HepG2 (cell line): ENCODE measurements around the gene CEACAM3. TPM values are rescaled to one million over a fixed set of nuclear protein-coding genes. Genes with fewer than 3 reads are reported as not detected.

Source experiments
- ETS1 ChIP-seq: sonication (generic); formaldehyde crosslinking; IDR thresholded peaks from 2 replicates; pipeline ENCODE4 v1.4.0; 2020; ENCODE audit warnings: missing genetic modification reagents
- FOXK1 ChIP-seq: sonication (generic); formaldehyde crosslinking; IDR thresholded peaks from 2 replicates; pipeline ENCODE4 v1.4.0; 2020; ENCODE audit warnings: low read depth, missing genetic modification reagents, borderline replicate concordance
- IRX3 ChIP-seq: sonication (generic); formaldehyde crosslinking; IDR thresholded peaks from 2 replicates; pipeline ENCODE4 v1.8.1; 2023; ENCODE audit warnings: mild to moderate bottlenecking, low read depth, missing genetic modification reagents, borderline replicate concordance
- MZF1 ChIP-seq: sonication (generic); formaldehyde crosslinking; IDR thresholded peaks from 2 replicates; pipeline ENCODE4 v1.8.1; 2023; ENCODE audit warnings: mild to moderate bottlenecking, missing genetic modification reagents, borderline replicate concordance
- NCOA1 ChIP-seq: sonication (generic); formaldehyde crosslinking; IDR thresholded peaks from 2 replicates; pipeline ENCODE4 v1.9.0; 2021; ENCODE audit warnings: missing genetic modification reagents
- NFATC3 ChIP-seq: sonication (generic); formaldehyde crosslinking; IDR thresholded peaks from 2 replicates; pipeline ENCODE4 v1.5.1; 2020; ENCODE audit warnings: mild to moderate bottlenecking, missing genetic modification reagents
- NFKBIZ ChIP-seq: IDR thresholded peaks from 2 replicates; pipeline ENCODE4 v1.6.1; 2018; ENCODE audit warnings: missing genetic modification reagents, missing compliant biosample characterization
- RARA ChIP-seq: IDR thresholded peaks from 2 replicates; pipeline ENCODE4 v1.6.1; 2016; ENCODE audit warnings: missing genetic modification reagents, missing compliant biosample characterization
- SNAPC5 ChIP-seq: sonication (generic); formaldehyde crosslinking; IDR thresholded peaks from 2 replicates; pipeline ENCODE4 v1.8.1; 2023; ENCODE audit warnings: mild to moderate bottlenecking, missing genetic modification reagents, borderline replicate concordance
- SNRNP70 ChIP-seq: fragments of 200-400 bp; formaldehyde crosslinking; IDR thresholded peaks from 2 replicates; pipeline ENCODE4 v1.6.1; 2017; ENCODE audit warnings: mild to moderate bottlenecking, low read depth, low read length, moderate library complexity
- SP1 ChIP-seq, 2 experiments: fragments of 450-650 bp in 1 of 2; sonication (generic) in 1 of 2; formaldehyde crosslinking in 1 of 2; IDR thresholded peaks; 2 replicates each; pipeline versions ENCODE4 v1.4.0 to v1.6.1; 2016 to 2020; ENCODE audit warnings: missing genetic modification reagents in 1 of 2
- THRA ChIP-seq: sonication (generic); formaldehyde crosslinking; IDR thresholded peaks from 2 replicates; pipeline ENCODE4 v1.4.0; 2020; ENCODE audit warnings: missing genetic modification reagents, borderline replicate concordance
- TRIM22 ChIP-seq: fragments of 450-650 bp; IDR thresholded peaks from 2 replicates; pipeline ENCODE4 v1.6.1; 2017
- ZFP90 ChIP-seq: sonication (generic); formaldehyde crosslinking; IDR thresholded peaks from 2 replicates; pipeline ENCODE4 v1.8.0; 2022; ENCODE audit warnings: missing genetic modification reagents, mild to moderate bottlenecking, inconsistent platforms, borderline replicate concordance
- ZNF256 ChIP-seq: sonication (generic); formaldehyde crosslinking; conservative IDR thresholded peaks from 2 replicates; pipeline ENCODE4 v1.4.0; 2020; ENCODE audit warnings: missing genetic modification reagents
- ZNF275 ChIP-seq: sonication (generic); formaldehyde crosslinking; IDR thresholded peaks from 2 replicates; pipeline ENCODE4 v1.8.0; 2022; ENCODE audit warnings: missing genetic modification reagents, mild to moderate bottlenecking, inconsistent platforms, borderline replicate concordance
- ZNF329 ChIP-seq: sonication (generic); formaldehyde crosslinking; IDR thresholded peaks from 2 replicates; pipeline ENCODE4 v1.9.0; 2021; ENCODE audit warnings: low read depth, mild to moderate bottlenecking, missing genetic modification reagents
- ZNF335 ChIP-seq: sonication (generic); formaldehyde crosslinking; IDR thresholded peaks from 2 replicates; pipeline ENCODE4 v1.4.0; 2020; ENCODE audit warnings: missing genetic modification reagents
- ZNF501 ChIP-seq: sonication (generic); formaldehyde crosslinking; IDR thresholded peaks from 2 replicates; pipeline ENCODE4 v1.5.1; 2020; ENCODE audit warnings: mild to moderate bottlenecking, moderate library complexity, missing genetic modification reagents
- ZSCAN25 ChIP-seq: sonication (generic); formaldehyde crosslinking; IDR thresholded peaks from 2 replicates; pipeline ENCODE4 v1.8.0; 2022; ENCODE audit warnings: mild to moderate bottlenecking, missing genetic modification reagents
- polyA plus RNA-seq, 8 experiments: library from polyadenylated mRNA; depleted of rRNA in 3 of 8; stranded (reverse) in 7 of 8; unstranded in 1 of 8; fragments of >200 nt; fragmentation: Illumina TruSeq in 4 of 8; extraction: Trizol in 4 of 8; gene quantifications; 2 replicates each; pipeline versions ENCODE4 v1.2.1 to v1.2.3, GENCODE V29; 2011 to 2016; ENCODE audit warnings: low read depth in 4 of 8, missing spikeins in 1 of 8, mixed read lengths in 1 of 8; ENCODE audit not compliant: insufficient read depth in 1 of 8
- total RNA-seq, 5 experiments: library from RNA; depleted of rRNA; stranded (reverse); fragments of >200 nt; fragmentation: Illumina TruSeq; extraction: Trizol; gene quantifications; 2 replicates each; pipeline ENCODE4 v1.2.3, GENCODE V29; 2016; ENCODE audit warnings: low read depth in 1 of 5
- TF ChIP-seq, protein P1 (sequence below): sonication (generic); formaldehyde crosslinking; IDR thresholded peaks from 2 replicates; pipeline ENCODE4 v1.4.0; 2020; ENCODE audit warnings: missing genetic modification reagents; ENCODE audit errors: not compliant biosample characterization
- TF ChIP-seq, protein P2 (sequence below): sonication (generic); formaldehyde crosslinking; IDR thresholded peaks from 2 replicates; pipeline ENCODE4 v1.5.0; 2020; ENCODE audit warnings: missing genetic modification reagents, mild to moderate bottlenecking, borderline replicate concordance

Gene CEACAM3
- total and polyA plus RNA-seq, 2 of the 13 experiments (the other 11 are each of a cell fraction or from before 2014, with no cell fraction given), result not detected

DNA sequence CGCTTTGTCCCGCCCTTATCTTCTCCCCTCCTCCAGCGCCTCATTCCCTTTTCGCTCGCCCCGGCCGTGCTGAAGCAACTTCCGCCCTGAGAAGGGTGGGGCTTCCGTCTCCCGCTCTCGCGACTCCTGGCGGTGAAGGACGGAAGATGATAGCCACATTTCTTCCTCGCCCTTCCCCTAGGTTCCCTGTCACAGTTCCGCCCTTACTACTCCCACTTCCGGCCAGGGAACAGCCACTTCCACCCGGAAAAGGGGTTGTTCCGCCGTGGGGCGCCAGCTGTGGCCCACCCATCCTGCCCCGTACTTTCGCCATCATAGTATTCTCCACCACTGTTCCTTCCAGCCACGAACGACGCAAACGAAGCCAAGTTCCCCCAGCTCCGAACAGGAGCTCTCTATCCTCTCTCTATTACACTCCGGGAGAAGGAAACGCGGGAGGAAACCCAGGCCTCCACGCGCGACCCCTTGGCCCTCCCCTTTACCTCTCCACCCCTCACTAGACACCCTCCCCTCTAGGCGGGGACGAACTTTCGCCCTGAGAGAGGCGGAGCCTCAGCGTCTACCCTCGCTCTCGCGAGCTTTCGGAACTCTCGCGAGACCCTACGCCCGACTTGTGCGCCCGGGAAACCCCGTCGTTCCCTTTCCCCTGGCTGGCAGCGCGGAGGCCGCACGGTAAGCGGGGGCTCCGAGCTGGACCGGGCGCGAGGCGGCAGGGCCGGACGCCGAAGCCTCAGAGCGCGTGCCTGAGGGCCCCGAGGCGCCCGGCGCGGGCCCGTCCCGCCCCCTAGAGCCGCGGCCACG is 63.4 kb downstream of the CEACAM3 start, which contains the start of gene RPS19 (continued):
- no peak for TF ChIP-seq ETS1
- no peak for TF ChIP-seq NCOA1 (CRISPR knock-in tag)
- no peak for TF ChIP-seq ZSCAN25 (CRISPR knock-in tag)
- no peak for TF ChIP-seq ZFP90 (CRISPR knock-in tag)
- TF ChIP-seq SNAPC5 (CRISPR knock-in tag), result peak; percentile 77; the same call in 1 of the 2 replicates
- peak; percentile 34; the same call in 1 of the 2 replicates for TF ChIP-seq FOXK1
- no peak for TF ChIP-seq MZF1 (CRISPR knock-in tag)
- TF ChIP-seq SP1 (IDR thresholded peaks at IDR 0.05), result peak; percentile 91
- peak; percentile 100 for TF ChIP-seq SP1 (CRISPR knock-in tag; IDR thresholded peaks at IDR 0.05)
- no peak; the same call in none of the 2 replicates for TF ChIP-seq RARA (CRISPR knock-in tag)
- TF ChIP-seq, protein P1, sequence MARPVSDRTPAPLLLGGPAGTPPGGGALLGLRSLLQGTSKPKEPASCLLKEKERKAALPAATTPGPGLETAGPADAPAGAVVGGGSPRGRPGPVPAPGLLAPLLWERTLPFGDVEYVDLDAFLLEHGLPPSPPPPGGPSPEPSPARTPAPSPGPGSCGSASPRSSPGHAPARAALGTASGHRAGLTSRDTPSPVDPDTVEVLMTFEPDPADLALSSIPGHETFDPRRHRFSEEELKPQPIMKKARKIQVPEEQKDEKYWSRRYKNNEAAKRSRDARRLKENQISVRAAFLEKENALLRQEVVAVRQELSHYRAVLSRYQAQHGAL (CRISPR knock-in tag), result peak; percentile 55
- TF ChIP-seq IRX3 (CRISPR knock-in tag), result no peak
- TF ChIP-seq TRIM22, result no peak
- TF ChIP-seq SNRNP70, result no peak
- TF ChIP-seq ZNF501 (CRISPR knock-in tag), result peak; percentile 90
- no peak for TF ChIP-seq NFKBIZ
- peak; percentile 80 for TF ChIP-seq ZNF275 (CRISPR knock-in tag)
- no peak for TF ChIP-seq ZNF256
- peak; percentile 58; the same call in 1 of the 2 replicates for TF ChIP-seq ZNF335 (CRISPR knock-in tag)
- TF ChIP-seq THRA, result peak; percentile 70
- TF ChIP-seq, protein P2, sequence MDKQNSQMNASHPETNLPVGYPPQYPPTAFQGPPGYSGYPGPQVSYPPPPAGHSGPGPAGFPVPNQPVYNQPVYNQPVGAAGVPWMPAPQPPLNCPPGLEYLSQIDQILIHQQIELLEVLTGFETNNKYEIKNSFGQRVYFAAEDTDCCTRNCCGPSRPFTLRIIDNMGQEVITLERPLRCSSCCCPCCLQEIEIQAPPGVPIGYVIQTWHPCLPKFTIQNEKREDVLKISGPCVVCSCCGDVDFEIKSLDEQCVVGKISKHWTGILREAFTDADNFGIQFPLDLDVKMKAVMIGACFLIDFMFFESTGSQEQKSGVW (CRISPR knock-in tag), result no peak
- peak; percentile 41; the same call in 1 of the 2 replicates for TF ChIP-seq ZNF329 (CRISPR knock-in tag)
- no peak for TF ChIP-seq NFATC3 (CRISPR knock-in tag)
